Measurements from ENCODE around the gene ATG13.
"Not testable (repeated sequence)": the region's sequence is repeated elsewhere in the genome, so short reads cannot be mapped to it uniquely, and the experiment has no call there.

The ATG13 gene

DNA sequence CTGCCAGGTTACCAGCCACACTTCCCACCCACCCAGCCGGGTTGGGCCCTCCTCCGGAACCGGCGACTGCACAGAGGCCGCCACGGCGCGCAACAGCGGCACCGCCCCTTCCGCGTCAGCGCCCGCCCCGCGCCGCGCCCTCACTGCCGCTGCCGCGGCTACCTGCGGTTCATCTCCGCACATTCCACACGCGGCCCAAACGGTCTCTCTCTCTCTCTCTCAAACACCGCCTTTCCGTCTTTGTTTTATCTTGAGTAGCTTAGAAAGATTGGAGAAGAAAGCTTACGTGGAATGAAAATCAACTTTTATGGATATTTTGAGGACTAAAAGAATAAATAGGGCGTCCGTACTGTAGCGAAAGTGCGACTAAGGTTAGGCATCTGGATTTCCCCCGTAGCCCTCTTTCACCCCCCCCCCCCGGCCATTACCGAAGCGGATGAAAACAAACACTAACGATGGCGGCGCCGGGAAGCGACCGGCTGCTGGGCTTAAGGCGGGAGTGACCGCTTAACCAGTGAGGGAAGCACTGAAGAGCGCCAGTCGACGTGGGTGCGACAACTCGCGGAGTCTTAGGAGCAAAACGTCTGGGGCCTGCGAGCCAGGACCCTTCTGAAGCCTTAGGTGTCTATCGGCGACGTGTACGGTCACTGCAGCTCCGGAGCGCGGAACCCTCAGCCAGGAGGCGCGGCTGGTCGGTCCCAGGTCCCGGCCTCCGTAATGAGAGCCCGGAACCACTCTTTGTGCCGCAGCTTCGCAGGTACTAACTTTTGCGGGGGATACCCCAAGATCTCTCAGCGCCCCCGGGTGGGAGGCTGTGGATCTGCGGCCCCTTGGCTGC lies at the start of gene ATG13, which contains the start of gene HARBI1:
TSS of gene ATG13 (plus strand) at position 420 of the 838 bp plus-strand sequence. CDS start 26,739 bp downstream, outside the sequence.
TSS of gene HARBI1 (minus strand) at position 94 of the 838 bp plus-strand sequence. CDS start 990 bp downstream, outside the sequence.
- H3K4me3 ChIP-seq (ENCODE audit: low read depth, low read length): peak within 1 kb of the TSS; percentile 100
- TF ChIP-seq, protein P1, sequence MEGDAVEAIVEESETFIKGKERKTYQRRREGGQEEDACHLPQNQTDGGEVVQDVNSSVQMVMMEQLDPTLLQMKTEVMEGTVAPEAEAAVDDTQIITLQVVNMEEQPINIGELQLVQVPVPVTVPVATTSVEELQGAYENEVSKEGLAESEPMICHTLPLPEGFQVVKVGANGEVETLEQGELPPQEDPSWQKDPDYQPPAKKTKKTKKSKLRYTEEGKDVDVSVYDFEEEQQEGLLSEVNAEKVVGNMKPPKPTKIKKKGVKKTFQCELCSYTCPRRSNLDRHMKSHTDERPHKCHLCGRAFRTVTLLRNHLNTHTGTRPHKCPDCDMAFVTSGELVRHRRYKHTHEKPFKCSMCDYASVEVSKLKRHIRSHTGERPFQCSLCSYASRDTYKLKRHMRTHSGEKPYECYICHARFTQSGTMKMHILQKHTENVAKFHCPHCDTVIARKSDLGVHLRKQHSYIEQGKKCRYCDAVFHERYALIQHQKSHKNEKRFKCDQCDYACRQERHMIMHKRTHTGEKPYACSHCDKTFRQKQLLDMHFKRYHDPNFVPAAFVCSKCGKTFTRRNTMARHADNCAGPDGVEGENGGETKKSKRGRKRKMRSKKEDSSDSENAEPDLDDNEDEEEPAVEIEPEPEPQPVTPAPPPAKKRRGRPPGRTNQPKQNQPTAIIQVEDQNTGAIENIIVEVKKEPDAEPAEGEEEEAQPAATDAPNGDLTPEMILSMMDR (conservative IDR thresholded peaks at IDR 0.05; ENCODE audit: low read depth, low read length): peak; percentile 86
- DNase-seq (ENCODE audit: low read depth): peak; percentile 91

DNA sequence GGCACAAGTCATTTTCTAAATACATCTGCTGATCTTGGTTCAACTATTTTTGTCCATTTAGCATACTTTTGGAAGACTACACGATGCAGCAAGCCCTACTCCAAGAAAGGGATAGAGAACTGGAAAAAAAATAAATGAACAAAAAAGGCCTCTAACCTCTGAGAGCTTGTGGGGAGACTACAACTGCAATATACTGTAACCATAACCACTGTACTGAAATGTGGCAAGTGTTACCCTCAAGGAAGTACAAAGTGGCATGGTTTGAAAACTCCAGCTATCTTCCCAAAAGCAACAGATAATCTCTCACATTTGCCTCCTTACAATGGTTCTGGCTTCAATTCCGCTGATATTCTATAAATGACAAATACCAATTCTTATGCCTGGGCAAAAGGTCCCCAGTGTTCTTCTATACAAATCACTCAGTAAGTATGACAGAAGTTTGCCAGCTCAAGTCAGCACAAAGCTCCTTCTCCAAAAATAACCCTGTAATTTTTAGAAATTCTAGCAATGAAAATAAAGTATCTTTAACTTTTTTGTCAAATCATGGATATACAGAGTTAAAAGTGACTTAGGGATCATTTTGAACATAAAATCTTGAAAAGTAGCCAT lies 46.5 kb upstream of the ATG13 start:
- TF ChIP-seq, protein P1 (conservative IDR thresholded peaks at IDR 0.05; ENCODE audit: low read depth, low read length): no peak
- no peak for DNase-seq (ENCODE audit: low read depth)
- H3K4me3 ChIP-seq (ENCODE audit: low read depth, low read length): no peak overlapping the region

DNA sequence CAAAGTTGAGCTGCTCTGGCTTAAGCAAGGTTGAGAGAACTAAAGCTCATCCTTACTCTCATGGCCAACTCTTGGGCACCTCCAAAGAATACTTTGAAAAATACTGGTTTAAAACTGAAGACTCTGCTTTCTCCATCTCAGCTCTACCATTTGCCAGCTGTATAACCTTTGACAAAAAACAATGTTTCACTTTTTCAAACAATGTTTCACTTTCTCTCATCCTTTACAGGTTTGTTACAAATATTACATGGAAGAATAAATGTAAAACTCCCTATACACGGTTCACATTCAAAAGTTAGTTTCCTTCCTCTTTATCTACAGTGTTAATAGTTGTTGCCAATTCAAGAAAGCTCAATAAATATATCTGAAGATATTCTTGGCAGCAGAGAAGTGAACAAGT lies 42.7 kb upstream of the ATG13 start:
- H3K4me3 ChIP-seq (ENCODE audit: low read depth, low read length): no peak overlapping the region
- DNase-seq (ENCODE audit: low read depth): no peak
- TF ChIP-seq, protein P1 (conservative IDR thresholded peaks at IDR 0.05; ENCODE audit: low read depth, low read length): no peak

DNA sequence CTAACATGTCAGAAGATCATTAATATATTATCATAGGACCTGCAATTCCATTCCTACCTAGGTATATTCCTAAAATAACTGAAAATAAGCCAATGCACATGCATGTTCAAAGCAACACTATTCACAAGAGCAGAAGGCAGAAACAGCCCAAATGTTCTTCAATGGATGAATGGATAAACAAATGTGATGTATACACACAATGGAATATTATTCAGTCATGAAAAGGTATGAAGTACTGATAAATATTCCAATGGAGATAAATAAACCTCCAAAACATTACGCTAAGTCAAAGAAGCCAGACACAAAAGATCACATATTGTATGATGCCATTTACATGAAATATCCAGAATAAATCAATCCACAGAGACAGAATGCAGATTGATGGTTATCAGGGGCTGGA lies 40.3 kb upstream of the ATG13 start:
- TF ChIP-seq, protein P1 (conservative IDR thresholded peaks at IDR 0.05; ENCODE audit: low read depth, low read length): no peak
- no peak for DNase-seq (ENCODE audit: low read depth)

DNA sequence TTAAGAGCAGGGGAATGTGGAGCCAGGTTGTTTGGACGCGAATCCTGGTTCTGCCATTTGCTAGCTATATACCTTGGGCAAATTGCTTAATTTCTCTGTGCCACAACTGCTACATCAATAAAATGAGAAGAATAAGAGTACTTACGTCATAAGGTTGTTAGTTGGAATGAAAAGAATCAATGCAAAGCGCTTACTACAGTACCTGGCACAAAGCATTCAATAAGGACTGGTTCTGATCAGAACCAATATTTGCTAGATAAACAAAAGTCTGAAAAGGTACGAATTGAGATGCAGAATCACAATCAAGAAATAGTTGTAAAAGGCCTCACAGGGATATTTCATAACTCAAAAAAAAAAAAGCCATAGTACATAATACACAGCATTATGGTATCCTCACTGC lies 34.8 kb upstream of the ATG13 start:
- TF ChIP-seq, protein P1 (conservative IDR thresholded peaks at IDR 0.05; ENCODE audit: low read depth, low read length): no peak
- H3K4me3 ChIP-seq (ENCODE audit: low read depth, low read length): no peak overlapping the region
- DNase-seq (ENCODE audit: low read depth): no peak

More for the DNA sequence above, 40.3 kb upstream of the ATG13 start:
- no peak overlapping the region for H3K4me3 ChIP-seq (ENCODE audit: low read depth, low read length)

DNA sequence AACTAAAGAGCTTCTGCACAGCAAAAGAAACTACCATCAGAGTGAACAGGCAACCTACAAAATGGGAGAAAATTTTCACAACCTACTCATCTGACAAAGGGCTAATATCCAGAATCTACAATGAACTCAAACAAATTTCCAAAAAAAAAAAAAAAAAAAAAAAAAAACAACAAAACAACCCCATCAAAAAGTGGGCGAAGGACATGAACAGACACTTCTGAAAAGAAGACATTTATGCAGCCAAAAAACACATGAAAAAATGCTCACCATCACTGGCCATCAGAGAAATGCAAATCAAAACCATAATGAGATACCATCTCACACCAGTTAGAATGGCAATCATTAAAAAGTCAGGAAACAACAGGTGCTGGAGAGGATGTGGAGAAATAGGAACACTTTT lies 33.8 kb upstream of the ATG13 start:
- DNase-seq (ENCODE audit: low read depth); H3K4me3 ChIP-seq (ENCODE audit: low read depth, low read length): not testable (repeated sequence)

DNA sequence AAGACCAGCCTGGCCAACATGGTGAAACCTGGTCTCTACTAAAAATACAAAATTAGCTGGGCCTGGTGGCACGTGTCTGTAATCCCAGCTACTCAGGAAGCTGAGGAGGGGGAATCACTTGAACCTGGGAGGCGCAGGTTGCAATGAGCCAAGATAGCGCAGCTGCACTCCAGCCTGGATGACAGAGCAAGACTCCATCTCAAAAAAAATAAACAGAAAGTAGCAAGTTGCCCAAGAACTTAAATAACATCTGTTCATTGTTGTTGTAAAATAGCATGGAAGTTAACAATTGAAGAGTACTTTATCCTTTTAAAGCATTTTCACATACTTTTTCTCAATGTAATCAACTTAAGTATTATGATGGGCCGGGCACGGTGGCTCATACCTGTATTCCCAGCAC lies 29.2 kb upstream of the ATG13 start:
- TF ChIP-seq, protein P1 (conservative IDR thresholded peaks at IDR 0.05; ENCODE audit: low read depth, low read length): no peak
- peak; percentile 26 for DNase-seq (ENCODE audit: low read depth)
- H3K4me3 ChIP-seq (ENCODE audit: low read depth, low read length): no peak overlapping the region

Data from choroid plexus epithelial cell (primary cell).